Amniotic stem cell (primary cell): ENCODE results near the gene PHTF2.

ENCODE experiments used
- DNase-seq: peaks from one replicate; lab custom pipeline; 2025; lab: John Stamatoyannopoulos, UW

The PHTF2 gene

DNA sequence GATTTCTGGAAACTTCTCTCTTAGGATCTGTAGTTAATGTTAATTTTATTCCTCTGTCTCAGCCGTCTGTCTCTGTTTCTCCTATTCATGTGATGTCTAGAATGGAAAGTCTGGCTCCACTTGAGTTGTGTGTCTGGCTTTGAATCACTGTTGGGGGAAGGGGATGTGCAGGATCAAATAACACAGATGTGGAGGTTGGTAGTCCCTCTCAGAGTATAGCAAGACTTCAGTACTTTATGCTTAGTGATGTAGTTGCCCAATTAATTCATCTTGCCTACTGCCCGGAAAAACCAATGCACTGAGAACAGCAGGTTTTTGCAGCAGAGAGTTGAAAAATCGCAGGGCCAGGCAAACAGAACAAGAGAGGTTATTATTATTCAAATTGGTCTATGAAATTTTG lies 79.2 kb downstream of the PHTF2 start:
- no peak for DNase-seq

GRCh38 chr7:77878500-77878899 lies 79.9 kb downstream of the PHTF2 start:
- DNase-seq, result no peak

GRCh38 chr7:77879272-77879671 lies 80.7 kb downstream of the PHTF2 start:
- DNase-seq, result no peak

- DNase-seq, result no peak
Measured at GRCh38 chr7:77881871-77882270, 83.3 kb downstream of the PHTF2 start.

- no peak for DNase-seq
Measured at GRCh38 chr7:77885155-77885554, 86.6 kb downstream of the PHTF2 start.

DNA sequence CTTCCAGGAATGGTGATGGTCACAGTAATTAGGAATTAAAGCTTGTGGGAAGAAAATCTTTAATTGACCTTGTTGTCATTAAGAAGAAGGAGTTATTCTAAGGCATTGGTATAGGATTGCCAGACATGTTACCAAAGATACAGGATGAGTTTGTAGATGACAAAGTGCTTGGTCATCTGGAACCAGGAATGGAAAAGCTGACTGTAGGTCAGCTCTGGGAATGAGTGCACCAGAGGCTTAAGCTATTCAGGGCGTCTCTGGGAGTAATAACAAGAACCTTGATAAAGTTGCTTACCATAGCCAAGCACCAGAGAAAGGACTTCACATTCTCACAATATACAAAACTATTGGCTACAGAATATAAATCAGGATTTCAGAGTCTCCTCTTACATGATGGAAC lies 89.0 kb downstream of the PHTF2 start:
- peak; percentile 51 for DNase-seq

GRCh38 chr7:77888998-77889397 lies 90.4 kb downstream of the PHTF2 start:
- no peak for DNase-seq

DNA sequence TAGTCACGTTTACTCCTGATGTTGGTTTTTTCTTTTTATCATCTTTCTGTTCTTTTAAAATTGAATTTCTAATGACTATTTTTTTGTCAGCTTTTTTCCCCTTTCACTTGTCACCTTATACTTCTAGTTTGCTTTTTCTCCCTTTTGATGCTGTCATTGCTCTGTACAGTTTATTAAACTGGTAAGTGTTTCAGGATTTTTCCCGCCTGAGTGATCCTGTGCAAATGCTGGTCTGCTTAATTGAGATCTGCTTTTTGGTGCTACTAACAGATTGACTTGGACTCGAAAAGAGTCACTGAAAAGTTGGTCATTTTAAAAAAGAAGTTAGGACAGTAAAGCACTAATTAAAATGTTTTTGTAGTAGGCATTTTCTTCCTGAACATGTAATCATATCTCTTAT lies 95.2 kb downstream of the PHTF2 start:
- no peak for DNase-seq

DNA sequence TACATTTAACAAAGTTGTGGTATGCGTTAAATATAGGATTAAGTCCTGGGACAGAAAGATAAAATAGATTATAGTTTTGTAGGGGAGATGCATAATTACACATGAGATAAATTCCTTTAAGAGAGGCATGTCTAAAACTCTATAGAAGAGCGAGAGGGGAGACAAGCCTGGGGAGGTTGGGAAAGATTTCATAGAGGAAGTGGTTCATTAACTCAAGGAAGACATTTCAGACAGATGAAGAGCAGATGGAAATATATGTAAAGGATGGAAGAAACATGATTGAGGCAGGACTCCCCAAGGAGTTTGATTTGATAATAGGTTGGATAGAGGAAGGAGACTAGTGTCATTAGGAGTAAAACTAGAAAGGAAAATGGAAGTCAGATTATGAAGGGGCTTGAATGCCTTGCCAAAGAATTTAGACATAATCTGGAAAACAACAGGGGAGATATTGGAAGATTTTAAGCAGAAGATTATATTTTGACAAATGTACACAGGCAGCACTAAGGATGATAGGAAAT lies 96.1 kb downstream of the PHTF2 start:
- no peak for DNase-seq

GRCh38 chr7:77895905-77896304 lies 97.3 kb downstream of the PHTF2 start:
- DNase-seq, result no peak

- DNase-seq, result no peak
Measured at GRCh38 chr7:77897004-77897547, 98.5 kb downstream of the PHTF2 start.

DNA sequence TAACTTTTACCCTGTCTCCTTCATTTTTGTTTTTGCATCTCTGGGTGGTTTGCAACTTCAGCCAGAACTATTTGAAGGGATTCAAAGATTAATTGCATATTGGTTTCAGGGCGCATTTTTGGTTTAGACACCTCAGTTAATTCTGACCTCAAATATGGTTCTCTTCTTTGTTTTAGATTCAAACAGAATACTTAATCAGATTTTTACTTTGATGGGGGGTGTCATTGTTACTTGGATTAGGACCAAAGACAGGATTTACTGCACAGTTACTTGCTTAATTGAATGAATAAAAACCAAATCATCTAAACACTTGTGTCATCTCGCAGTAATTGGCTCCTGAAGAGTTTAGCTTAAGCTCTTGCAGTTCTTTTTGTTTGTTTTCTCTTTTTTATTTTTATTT lies 100.9 kb downstream of the PHTF2 start:
- DNase-seq, result no peak

- DNase-seq, result no peak
Measured at GRCh38 chr7:77903597-77903996, 105.0 kb downstream of the PHTF2 start.

GRCh38 chr7:77904252-77904651 lies 105.7 kb downstream of the PHTF2 start:
- DNase-seq, result no peak

GRCh38 chr7:77907281-77907680 lies 108.7 kb downstream of the PHTF2 start:
- DNase-seq, result no peak

GRCh38 chr7:77908664-77909063 lies 110.1 kb downstream of the PHTF2 start:
- no peak for DNase-seq

GRCh38 chr7:77910124-77910523 lies 111.6 kb downstream of the PHTF2 start:
- no peak for DNase-seq

DNA sequence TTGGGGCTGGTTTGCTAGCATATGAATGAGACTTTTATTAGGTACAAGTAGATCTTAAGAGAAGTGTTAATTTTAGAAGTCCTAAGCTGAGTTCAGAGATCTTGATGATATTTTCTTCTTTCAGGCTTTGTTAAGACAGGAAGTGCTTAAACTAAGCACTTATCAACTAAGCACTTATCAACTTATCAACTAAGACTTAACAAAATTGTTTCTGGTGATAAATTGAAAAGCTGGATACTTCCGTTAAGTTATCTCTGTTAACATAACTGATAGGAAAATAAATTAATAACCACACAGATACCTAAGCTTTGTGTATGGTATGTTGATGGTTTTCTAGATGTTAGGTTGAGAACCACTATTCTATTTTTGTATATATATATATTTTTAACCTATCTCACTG lies 113.7 kb downstream of the PHTF2 start:
- DNase-seq, result no peak

DNA sequence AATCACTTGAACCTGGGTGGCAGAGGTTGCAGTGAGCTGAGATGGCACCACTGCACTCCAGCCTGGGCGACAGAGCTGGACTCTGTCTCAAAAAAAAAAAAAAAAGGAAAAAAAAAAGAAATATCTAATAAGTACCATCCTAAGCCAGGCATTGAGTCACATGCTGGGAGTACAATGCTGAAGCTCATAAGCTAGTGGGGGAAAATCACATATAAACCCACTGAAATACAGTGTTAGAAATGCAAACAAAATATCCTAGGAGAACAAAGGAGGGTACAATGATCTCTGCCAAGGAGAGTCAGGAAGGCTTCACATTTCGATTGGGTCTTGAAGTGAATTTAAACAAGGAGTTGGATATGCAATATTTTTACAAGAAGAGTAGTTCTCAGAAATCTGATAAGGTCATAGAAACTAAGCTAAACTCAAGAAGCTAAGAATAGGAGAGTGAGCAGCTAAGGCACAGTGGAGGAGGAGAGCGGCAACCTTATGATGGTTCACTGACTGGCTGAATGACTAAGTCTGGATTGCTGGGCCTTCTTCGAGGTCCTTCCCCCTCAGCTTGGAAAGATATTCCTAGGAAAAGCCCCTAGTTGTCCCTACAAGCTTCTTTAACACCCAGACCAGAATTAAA lies 115.5 kb downstream of the PHTF2 start:
- DNase-seq, result peak; percentile 51

DNA sequence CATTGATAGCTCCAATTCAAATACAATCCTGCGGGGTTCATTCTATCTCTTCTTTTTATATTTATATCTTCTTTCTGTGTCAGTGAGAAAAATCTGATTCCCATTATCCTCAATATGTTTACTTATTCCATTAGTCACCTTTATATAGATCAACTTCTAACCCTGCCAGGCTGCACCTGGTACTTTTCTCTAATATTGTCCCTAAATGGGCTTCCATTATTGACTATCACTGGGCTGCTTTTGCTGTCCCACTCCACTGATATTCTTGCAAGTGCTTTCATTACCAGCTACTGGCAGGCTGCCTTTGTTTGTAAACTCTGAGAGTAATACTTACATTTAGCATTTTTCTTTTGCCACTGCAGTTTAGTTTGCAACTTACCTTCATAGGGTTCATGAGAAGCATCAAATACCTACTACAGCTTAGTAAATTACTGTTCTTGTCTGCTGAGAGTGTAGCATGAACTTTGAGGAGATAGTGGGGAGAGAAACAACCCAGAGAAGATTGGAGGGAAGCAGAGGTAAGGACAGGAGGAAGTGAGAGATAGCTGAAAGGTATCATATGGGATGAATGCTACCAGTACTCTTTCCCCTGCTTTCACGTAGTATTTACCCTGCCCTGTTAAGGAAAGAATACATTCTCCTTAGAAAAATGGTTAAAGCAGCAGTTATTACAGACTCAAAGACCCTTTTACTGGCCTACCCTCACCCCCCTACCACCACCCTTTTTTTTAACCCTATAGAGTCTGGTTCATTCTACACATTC lies 119.1 kb downstream of the PHTF2 start:
- DNase-seq, result no peak

DNA sequence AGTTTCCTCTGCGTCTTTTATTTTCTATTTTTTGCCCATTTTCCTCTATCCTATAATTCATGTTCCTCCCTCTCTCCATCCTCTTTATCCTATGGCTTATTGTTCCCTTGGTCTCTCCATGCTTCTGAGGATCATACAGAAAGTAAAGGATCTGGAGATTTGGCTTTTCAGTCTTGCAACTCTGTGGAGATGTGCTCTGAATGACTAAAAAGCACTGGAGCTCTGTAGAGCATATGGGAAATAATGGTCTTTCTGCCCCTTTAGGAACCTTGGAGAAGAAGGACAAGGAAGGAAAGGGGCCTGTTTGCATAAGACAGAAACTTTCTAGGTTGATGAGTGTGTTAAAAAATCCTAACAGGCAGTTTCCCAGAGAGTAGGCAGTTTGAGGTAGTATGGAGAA lies 120.1 kb downstream of the PHTF2 start:
- no peak for DNase-seq

DNA sequence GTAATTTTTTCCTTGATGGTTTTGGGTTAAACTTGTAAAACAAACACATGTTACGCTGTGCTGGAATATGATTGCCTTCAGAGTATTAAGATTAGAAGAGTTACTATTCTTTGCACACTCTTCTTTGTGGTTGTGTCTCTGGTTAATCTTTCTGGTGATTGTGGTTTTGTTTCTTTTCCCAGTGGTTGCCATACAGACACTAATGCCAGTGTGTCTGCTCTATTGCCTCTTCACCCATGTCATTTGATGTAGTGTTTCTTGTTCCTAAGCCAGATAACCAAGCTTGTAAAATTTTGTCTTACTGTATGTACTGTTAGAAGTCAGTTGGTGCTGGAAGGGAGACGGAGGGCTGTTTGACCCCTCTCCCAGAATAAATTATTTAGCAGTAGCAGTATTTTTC lies 124.8 kb downstream of the PHTF2 start:
- no peak for DNase-seq

DNA sequence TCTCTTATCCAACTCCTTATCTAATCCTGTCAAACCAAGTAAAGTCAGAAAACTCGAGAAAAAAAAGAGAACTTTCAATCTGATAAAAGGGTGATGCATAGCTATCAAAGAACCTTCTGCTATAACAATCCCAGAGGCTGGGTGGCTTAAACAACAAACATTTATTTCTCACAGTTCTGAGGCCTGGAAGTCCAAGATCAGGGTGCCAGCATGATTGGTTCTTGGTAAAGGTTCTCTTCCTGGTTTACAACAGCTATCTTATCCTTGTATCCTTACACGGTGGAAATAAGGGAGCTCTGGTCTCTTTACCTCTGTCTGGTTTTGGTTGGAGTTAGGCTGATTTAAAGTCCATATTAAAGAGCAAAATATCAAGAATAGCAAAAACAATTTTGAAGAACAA lies 131.9 kb downstream of the PHTF2 start:
- DNase-seq, result no peak
